ENCODE data around the gene RPA3. TPM values are rescaled to one million over a fixed set of nuclear protein-coding genes. Genes with fewer than 3 reads are reported as not detected.

RPA3 gene
- total and polyA plus RNA-seq, 2 donors from 2014 or later: 33.7 to 59.4 TPM

DNA sequence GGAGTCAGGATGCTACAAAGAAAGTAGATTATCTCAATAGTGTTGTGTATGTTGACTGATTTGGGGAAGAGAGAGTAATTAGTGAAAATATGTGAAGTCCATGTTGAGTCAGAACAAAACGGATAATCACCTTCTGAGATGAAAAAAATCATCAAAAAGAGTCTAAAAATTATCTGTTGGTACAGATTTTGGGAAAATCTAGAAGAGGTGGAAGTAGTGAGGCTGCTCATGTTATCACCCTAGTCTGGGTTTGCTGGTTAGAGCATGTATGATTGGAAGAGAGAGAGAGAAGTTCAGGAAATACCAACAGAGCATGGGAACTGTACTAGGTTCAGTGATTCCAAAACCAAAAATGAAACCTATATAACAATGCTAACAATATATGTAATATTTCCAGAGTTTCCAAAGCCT lies 12.3 kb downstream of the RPA3 start:
- Histone ChIP-seq H3K9ac (ENCODE audit: low read length in 3 of 3) (no peak overlapping the region), H3K9me3 (ENCODE audit: control insufficient read depth in 2 of 3, insufficient read depth in 1 of 3, low read length in 3 of 3) (no peaks in the 10 kb centered on the region), H3K4me1 (ENCODE audit: control insufficient read depth in 2 of 3, insufficient read depth in 2 of 3, low read depth in 1 of 3, low read length in 3 of 3) (no peaks in the 10 kb centered on the region), H3K27ac (ENCODE audit: low read depth in 2 of 2, low read length in 2 of 2) (no peak overlapping the region), H3K27me3 (ENCODE audit: control insufficient read depth, insufficient read depth, low read length) (no peaks in the 10 kb centered on the region), H3K36me3 (ENCODE audit: control insufficient read depth in 2 of 3, insufficient read depth in 3 of 3, low read length in 3 of 3) (no peaks in the 10 kb centered on the region), H3K4me3 (ENCODE audit: low read length in 3 of 3) (no peak overlapping the region)
- no peak for TF ChIP-seq CTCF (IDR thresholded peaks at IDR 0.05; ENCODE audit: borderline replicate concordance, extremely low read depth, insufficient read depth)
- intact Hi-C loops (cut with DNase I): no loop called here
- DNase-seq (no peak), FAIRE-seq (no peak)

DNA sequence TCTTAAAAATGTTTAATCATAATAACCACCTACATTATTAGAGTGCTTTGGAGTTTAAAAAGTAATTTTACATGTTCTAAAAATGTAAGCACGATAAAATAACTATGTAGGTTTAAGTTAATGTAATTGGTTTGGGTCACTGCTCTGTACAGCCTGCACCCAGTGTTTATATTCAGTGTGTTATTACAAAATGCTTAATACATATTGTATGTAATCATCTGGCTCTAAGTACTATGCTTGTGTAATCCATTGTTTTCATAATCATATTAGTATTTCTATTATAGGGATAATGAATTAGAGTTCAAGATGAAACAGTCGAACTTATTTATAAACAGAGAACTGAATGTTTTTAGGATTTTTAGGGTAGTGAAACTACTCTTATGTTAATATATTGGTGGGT lies 13.1 kb downstream of the RPA3 start:
- intact Hi-C loops (cut with DNase I): no loop called here
- H3K36me3 ChIP-seq (ENCODE audit: control insufficient read depth in 2 of 3, insufficient read depth in 3 of 3, low read length in 3 of 3): no peaks in the 10 kb centered on the region
- H3K27me3 ChIP-seq (ENCODE audit: control insufficient read depth, insufficient read depth, low read length): no peaks in the 10 kb centered on the region
- DNase-seq: no peak
- no peak for TF ChIP-seq CTCF (IDR thresholded peaks at IDR 0.05; ENCODE audit: borderline replicate concordance, extremely low read depth, insufficient read depth)
- H3K4me3 ChIP-seq (ENCODE audit: low read length in 3 of 3): no peak overlapping the region
- H3K9ac ChIP-seq (ENCODE audit: low read length in 3 of 3): no peak overlapping the region
- no peak for FAIRE-seq
- no peaks in the 10 kb centered on the region for H3K4me1 ChIP-seq (ENCODE audit: control insufficient read depth in 2 of 3, insufficient read depth in 2 of 3, low read depth in 1 of 3, low read length in 3 of 3)
- H3K9me3 ChIP-seq (ENCODE audit: control insufficient read depth in 2 of 3, insufficient read depth in 1 of 3, low read length in 3 of 3): no peaks in the 10 kb centered on the region
- no peak overlapping the region for H3K27ac ChIP-seq (ENCODE audit: low read depth in 2 of 2, low read length in 2 of 2)

GRCh38 chr7:7704867-7705266 lies 13.5 kb downstream of the RPA3 start:
- Histone ChIP-seq H3K27me3 (ENCODE audit: control insufficient read depth, insufficient read depth, low read length) (no peaks in the 10 kb centered on the region), H3K9me3 (ENCODE audit: control insufficient read depth in 2 of 3, insufficient read depth in 1 of 3, low read length in 3 of 3) (no peaks in the 10 kb centered on the region), H3K4me1 (ENCODE audit: control insufficient read depth in 2 of 3, insufficient read depth in 2 of 3, low read depth in 1 of 3, low read length in 3 of 3) (no peaks in the 10 kb centered on the region), H3K9ac (ENCODE audit: low read length in 3 of 3) (no peak overlapping the region), H3K36me3 (ENCODE audit: control insufficient read depth in 2 of 3, insufficient read depth in 3 of 3, low read length in 3 of 3) (no peaks in the 10 kb centered on the region), H3K4me3 (ENCODE audit: low read length in 3 of 3) (no peak overlapping the region), H3K27ac (ENCODE audit: low read depth in 2 of 2, low read length in 2 of 2) (no peak overlapping the region)
- intact Hi-C loops (cut with DNase I): no loop called here
- FAIRE-seq (no peak), DNase-seq (no peak)
- TF ChIP-seq CTCF (IDR thresholded peaks at IDR 0.05; ENCODE audit: borderline replicate concordance, extremely low read depth, insufficient read depth): no peak

- FAIRE-seq (no peak), DNase-seq (no peak)
- H3K27me3 ChIP-seq (ENCODE audit: control insufficient read depth, insufficient read depth, low read length): no peaks in the 10 kb centered on the region
- no peak overlapping the region for H3K9ac ChIP-seq (ENCODE audit: low read length in 3 of 3)
- peaks cover 0 to under 1% (median 0%) of the 10 kb centered on the region in 3 donors for H3K4me1 ChIP-seq (ENCODE audit: control insufficient read depth in 2 of 3, insufficient read depth in 2 of 3, low read depth in 1 of 3, low read length in 3 of 3)
- H3K4me3 ChIP-seq (ENCODE audit: low read length in 3 of 3): no peak overlapping the region
- no peak overlapping the region for H3K27ac ChIP-seq (ENCODE audit: low read depth in 2 of 2, low read length in 2 of 2)
- no peaks in the 10 kb centered on the region for H3K9me3 ChIP-seq (ENCODE audit: control insufficient read depth in 2 of 3, insufficient read depth in 1 of 3, low read length in 3 of 3)
- no peaks in the 10 kb centered on the region for H3K36me3 ChIP-seq (ENCODE audit: control insufficient read depth in 2 of 3, insufficient read depth in 3 of 3, low read length in 3 of 3)
- intact Hi-C loops (cut with DNase I): no loop called here
- TF ChIP-seq CTCF (IDR thresholded peaks at IDR 0.05; ENCODE audit: borderline replicate concordance, extremely low read depth, insufficient read depth): no peak
Measured at GRCh38 chr7:7703427-7703826, 15.0 kb downstream of the RPA3 start.

Measured in kidney (tissue), 14 donors.